ENCODE results near the gene RABEP1.

GRCh38 chr17:5424909-5425308, 142.8 kb downstream of the RABEP1 start:
- TF ChIP-seq CTCF (IDR thresholded peaks at IDR 0.05; ENCODE audit: poor library complexity, severe bottlenecking) (no peak), REST (IDR thresholded peaks at IDR 0.05; ENCODE audit: borderline replicate concordance) (no peak), EZH2 (IDR thresholded peaks at IDR 0.05; ENCODE audit: borderline replicate concordance, insufficient read depth, low read length, poor library complexity, severe bottlenecking) (no peak), SMC3 (conservative IDR thresholded peaks at IDR 0.05; ENCODE audit: poor library complexity) (no peak), MXI1 (conservative IDR thresholded peaks at IDR 0.05; ENCODE audit: poor library complexity, severe bottlenecking) (no peak), POLR2AphosphoS5 (IDR thresholded peaks at IDR 0.05) (no peak), RAD21 (conservative IDR thresholded peaks at IDR 0.05) (no peak), TAF1 (IDR thresholded peaks at IDR 0.05; ENCODE audit: low read depth) (no peak)
